Measurements from ENCODE around the gene SEMA3D.

The SEMA3D gene

GRCh38 chr7:85160223-85160622 is 26.6 kb downstream of the SEMA3D start:
- peaks cover 12% of the 10 kb centered on the region for H3K4me1 Mint-ChIP-seq
- H3K27ac Mint-ChIP-seq, result no peak overlapping the region
- H3K4me3 Mint-ChIP-seq, result no peak overlapping the region
- TF ChIP-seq CTCF (IDR thresholded peaks at IDR 0.05; ENCODE audit: unreplicated experiment in 3 of 3), result no peak
- peaks cover 12% of the 10 kb centered on the region for H3K9me3 Mint-ChIP-seq
- peaks cover 12% of the 10 kb centered on the region for H3K36me3 Mint-ChIP-seq (ENCODE audit: low read depth)
- H3K27me3 Mint-ChIP-seq (ENCODE audit: low read depth), result no peaks in the 10 kb centered on the region

GRCh38 chr7:85159003-85159402 is 27.9 kb downstream of the SEMA3D start:
- no peak for TF ChIP-seq CTCF (IDR thresholded peaks at IDR 0.05; ENCODE audit: unreplicated experiment in 3 of 3)
- no peaks in the 10 kb centered on the region for H3K27me3 Mint-ChIP-seq (ENCODE audit: low read depth)
- H3K4me3 Mint-ChIP-seq, result no peak overlapping the region
- peaks cover 12% of the 10 kb centered on the region for H3K9me3 Mint-ChIP-seq
- peaks cover 12% of the 10 kb centered on the region for H3K4me1 Mint-ChIP-seq
- no peak overlapping the region for H3K27ac Mint-ChIP-seq
- peaks cover 12% of the 10 kb centered on the region for H3K36me3 Mint-ChIP-seq (ENCODE audit: low read depth)

GRCh38 chr7:85156661-85157208 is 30.1 kb downstream of the SEMA3D start:
- H3K4me3 Mint-ChIP-seq, result no peak overlapping the region
- peaks cover 19% of the 10 kb centered on the region for H3K36me3 Mint-ChIP-seq (ENCODE audit: low read depth)
- H3K27ac Mint-ChIP-seq, result no peak overlapping the region
- no peak for TF ChIP-seq CTCF (IDR thresholded peaks at IDR 0.05; ENCODE audit: unreplicated experiment in 3 of 3)
- peaks cover 12% of the 10 kb centered on the region for H3K9me3 Mint-ChIP-seq
- H3K27me3 Mint-ChIP-seq (ENCODE audit: low read depth), result no peaks in the 10 kb centered on the region
- H3K4me1 Mint-ChIP-seq, result no peaks in the 10 kb centered on the region

GRCh38 chr7:85154282-85154937 is 32.4 kb downstream of the SEMA3D start:
- H3K36me3 Mint-ChIP-seq (ENCODE audit: low read depth), result peaks cover 22% of the 10 kb centered on the region

GRCh38 chr7:85153715-85154114 is 33.1 kb downstream of the SEMA3D start:
- Mint-ChIP-seq H3K9me3 (peaks cover 3% of the 10 kb centered on the region), H3K27ac (peak overlapping the region in 1 of 3 experiments; percentile 26), H3K4me1 (no peaks in the 10 kb centered on the region), H3K4me3 (no peak overlapping the region), H3K36me3 (ENCODE audit: low read depth) (peaks cover 15% of the 10 kb centered on the region), H3K27me3 (ENCODE audit: low read depth) (no peaks in the 10 kb centered on the region)
- no peak for TF ChIP-seq CTCF (IDR thresholded peaks at IDR 0.05; ENCODE audit: unreplicated experiment in 3 of 3)

More at GRCh38 chr7:85154282-85154937, 32.4 kb downstream of the SEMA3D start:
- Mint-ChIP-seq H3K9me3 (peaks cover 10% of the 10 kb centered on the region), H3K27ac (peak overlapping the region in 1 of 3 experiments; percentile 85), H3K4me3 (no peak overlapping the region), H3K27me3 (ENCODE audit: low read depth) (no peaks in the 10 kb centered on the region), H3K4me1 (no peaks in the 10 kb centered on the region)
- TF ChIP-seq CTCF (IDR thresholded peaks at IDR 0.05; ENCODE audit: unreplicated experiment in 3 of 3), result no peak

GRCh38 chr7:85150624-85151023 is 36.2 kb downstream of the SEMA3D start:
- Mint-ChIP-seq H3K9me3 (no peaks in the 10 kb centered on the region), H3K4me3 (no peak overlapping the region), H3K27ac (no peak overlapping the region), H3K27me3 (ENCODE audit: low read depth) (no peaks in the 10 kb centered on the region), H3K4me1 (no peaks in the 10 kb centered on the region), H3K36me3 (ENCODE audit: low read depth) (peaks cover 17% of the 10 kb centered on the region)
- TF ChIP-seq CTCF (IDR thresholded peaks at IDR 0.05; ENCODE audit: unreplicated experiment in 3 of 3), result no peak

Measured in nephron (organoid).